Liver (tissue), 9 donors: ENCODE data around the gene EFNB1. TPM values are rescaled to one million over a fixed set of nuclear protein-coding genes. Genes with fewer than 3 reads are reported as not detected.

Source experiments
- DNase-seq: peaks from one replicate; pipeline ENCODE4 v3.0.0-alpha.2; 2017; ENCODE audit warnings: low spot score
- H3K27ac ChIP-seq, 2 donors: one replicate each; pipeline ENCODE4 v1.7.0; 2013; ENCODE audit warnings: inconsistent platforms in 2 of 2, low read length in 2 of 2, control low read depth in 1 of 2, low read depth in 1 of 2, mild to moderate bottlenecking in 1 of 2
- H3K27me3 ChIP-seq, 4 donors: one replicate each; pipeline versions ENCODE4 v1.6.1 to v1.7.0; 2013; ENCODE audit warnings: low read length in 3 of 4, inconsistent platforms in 1 of 4, mild to moderate bottlenecking in 1 of 4, moderate library complexity in 1 of 4; ENCODE audit not compliant: control insufficient read depth in 4 of 4, insufficient read depth in 4 of 4
- H3K36me3 ChIP-seq, 4 donors: one replicate each; pipeline versions ENCODE4 v1.6.1 to v1.7.0; 2013; ENCODE audit warnings: low read length in 3 of 4, mild to moderate bottlenecking in 3 of 4, low read depth in 1 of 4, moderate library complexity in 1 of 4; ENCODE audit not compliant: control insufficient read depth in 4 of 4, insufficient read depth in 3 of 4
- H3K4me1 ChIP-seq, 4 donors: one replicate each; pipeline versions ENCODE4 v1.6.1 to v1.7.0; 2013; ENCODE audit warnings: low read length in 3 of 4, mild to moderate bottlenecking in 3 of 4, moderate library complexity in 1 of 4; ENCODE audit not compliant: control insufficient read depth in 4 of 4, insufficient read depth in 4 of 4
- H3K4me3 ChIP-seq, 3 donors: one replicate each; pipeline versions ENCODE4 v1.6.1 to v1.7.0; 2013; ENCODE audit warnings: low read length in 3 of 3, control low read depth in 1 of 3, low read depth in 1 of 3, mild to moderate bottlenecking in 1 of 3
- H3K9ac ChIP-seq, 2 donors: one replicate each; pipeline ENCODE4 v1.7.0; 2013; ENCODE audit warnings: low read length in 2 of 2, mild to moderate bottlenecking in 2 of 2, moderate library complexity in 2 of 2, control low read depth in 1 of 2, low read depth in 1 of 2
- H3K9me3 ChIP-seq, 4 donors: one replicate each; pipeline versions ENCODE4 v1.6.1 to v1.7.0; 2013; ENCODE audit warnings: low read length in 3 of 4; ENCODE audit not compliant: control insufficient read depth in 4 of 4
- EGR1 ChIP-seq, 2 donors: IDR thresholded peaks; 2 replicates each; pipeline ENCODE4 v1.6.1; 2016 to 2018; ENCODE audit warnings: antibody characterized with exemption in 2 of 2, low read depth in 2 of 2
- FOXA1 ChIP-seq: IDR thresholded peaks from 2 replicates; pipeline ENCODE4 v1.6.1; 2016; ENCODE audit warnings: antibody characterized with exemption
- FOXA2 ChIP-seq: IDR thresholded peaks from 2 replicates; pipeline ENCODE4 v1.6.1; 2016; ENCODE audit warnings: antibody characterized with exemption
- GABPA ChIP-seq, 2 donors: IDR thresholded peaks in 1 of 2; conservative IDR thresholded peaks in 1 of 2; 2 replicates each; pipeline ENCODE4 v1.6.1; 2016; ENCODE audit warnings: antibody characterized with exemption in 2 of 2, mild to moderate bottlenecking in 1 of 2, moderate library complexity in 1 of 2
- HNF4A ChIP-seq, 2 donors: conservative IDR thresholded peaks; 2 replicates each; pipeline ENCODE4 v1.6.1; 2016; ENCODE audit warnings: antibody characterized with exemption in 2 of 2, mild to moderate bottlenecking in 2 of 2
- HNF4G ChIP-seq: IDR thresholded peaks from 2 replicates; pipeline ENCODE4 v1.6.1; 2016; ENCODE audit warnings: antibody characterized with exemption
- JUND ChIP-seq, 2 donors: IDR thresholded peaks; 2 replicates each; pipeline ENCODE4 v1.6.1; 2016; ENCODE audit warnings: antibody characterized with exemption in 2 of 2
- MAX ChIP-seq: IDR thresholded peaks from 2 replicates; pipeline ENCODE4 v1.6.1; 2016; ENCODE audit warnings: antibody characterized with exemption
- NR2F2 ChIP-seq: IDR thresholded peaks from 2 replicates; pipeline ENCODE4 v1.6.1; 2016; ENCODE audit warnings: antibody characterized with exemption
- RAD21 ChIP-seq, 2 donors: IDR thresholded peaks; 2 replicates each; pipeline ENCODE4 v1.6.1; 2016; ENCODE audit warnings: antibody characterized with exemption in 2 of 2, mild to moderate bottlenecking in 2 of 2
- RXRA ChIP-seq, 2 donors: IDR thresholded peaks; 2 replicates each; pipeline ENCODE4 v1.6.1; 2017 to 2018; ENCODE audit warnings: antibody characterized with exemption in 2 of 2, mild to moderate bottlenecking in 1 of 2
- SP1 ChIP-seq: IDR thresholded peaks from 2 replicates; pipeline ENCODE4 v1.6.1; 2018; ENCODE audit warnings: antibody characterized with exemption, mild to moderate bottlenecking
- YY1 ChIP-seq: IDR thresholded peaks from 2 replicates; pipeline ENCODE4 v1.6.1; 2016; ENCODE audit warnings: antibody characterized with exemption, mild to moderate bottlenecking
- WGBS: extraction: QIAGEN DNeasy Blood & Tissue Kit; methylation state at CpG from one replicate; pipeline ENCODE4 v1.1.7; 2013; 5-methylcytosine and 5-hydroxymethylcytosine counted together
- polyA plus RNA-seq, 2 donors: library from polyadenylated mRNA; stranded (reverse) in 1 of 2; unstranded in 1 of 2; fragments of 200-250 nt in 1 of 2; fragments of >200 nt in 1 of 2; fragmentation: Nextera tagmentation in 1 of 2; extraction: Ambion mirVana in 1 of 2; gene quantifications; one replicate each; pipeline versions ENCODE4 v1.2.1 to v1.2.3, GENCODE V29; 2013 to 2015
- total RNA-seq, 2 donors: library from RNA; depleted of rRNA; stranded (reverse); fragments of >200 nt; gene quantifications; one replicate each; pipeline ENCODE4 v1.2.3, GENCODE V29; 2014
- TF ChIP-seq, protein P1 (sequence below): fragments of 150-350 bp; IDR thresholded peaks from 2 replicates; pipeline ENCODE4 v1.5.1; 2017; ENCODE audit warnings: improper control_type of control experiment, low read depth, low read length; ENCODE audit not compliant: missing input control
- TF ChIP-seq, protein P2 (sequence below): IDR thresholded peaks from 2 replicates; pipeline ENCODE4 v1.6.1; 2016; ENCODE audit warnings: antibody characterized with exemption
- TF ChIP-seq, protein P3 (sequence below): IDR thresholded peaks from 2 replicates; pipeline ENCODE4 v1.6.1; 2016; ENCODE audit warnings: antibody characterized with exemption
- TF ChIP-seq, protein P4 (sequence below): IDR thresholded peaks from 2 replicates; pipeline ENCODE4 v1.6.1; 2016; ENCODE audit warnings: antibody characterized with exemption, mild to moderate bottlenecking
- donor health status: healthy.
- donor health status: healthy.
- donor health status: healthy.
- donor health status: healthy.
- donor health status: healthy.

Gene EFNB1
- total and polyA plus RNA-seq, 4 donors: 3.6 to 8.9 (median 8.1) TPM

DNA sequence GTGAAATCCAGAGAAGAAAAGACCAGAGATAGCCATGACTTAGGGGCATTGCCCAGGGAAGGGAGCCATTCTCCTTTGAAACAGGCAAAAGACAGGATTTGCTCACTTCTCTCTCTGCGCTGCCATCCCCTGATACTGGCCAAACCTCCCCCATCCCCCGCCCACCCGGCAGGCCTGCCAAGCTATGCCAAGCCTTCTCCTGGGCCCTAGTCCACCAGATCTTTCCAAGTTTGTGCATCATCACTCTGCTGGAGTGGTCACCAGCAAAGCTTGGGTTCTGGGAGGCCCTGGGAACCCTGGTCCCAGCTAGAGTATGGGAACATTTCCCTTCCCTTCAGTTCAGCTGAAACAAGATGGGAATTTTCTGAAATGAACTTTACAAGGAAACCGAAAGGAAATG is 18.4 kb downstream of the EFNB1 start:
- no peaks in the 10 kb centered on the region for H3K27me3 ChIP-seq
- no peak for DNase-seq

GRCh38 chrX:68848189-68848940 is 19.5 kb downstream of the EFNB1 start:
- WGBS: 78% methylated on average over 8 of the region's 8 CpGs
- no peaks in the 10 kb centered on the region for H3K27me3 ChIP-seq
- H3K9me3 ChIP-seq: no peaks in the 10 kb centered on the region
- no peak overlapping the region for H3K4me3 ChIP-seq
- H3K36me3 ChIP-seq: no peaks in the 10 kb centered on the region
- no peak for DNase-seq
- no peak overlapping the region for H3K27ac ChIP-seq
- peaks cover 0 to 11% (median 4%) of the 10 kb centered on the region in 4 donors for H3K4me1 ChIP-seq
- no peak overlapping the region for H3K9ac ChIP-seq
- TF ChIP-seq EGR1 (IDR thresholded peaks at IDR 0.05; ENCODE audit: low read depth in 2 of 2): no peak
- TF ChIP-seq YY1: no peak
- TF ChIP-seq RXRA (IDR thresholded peaks at IDR 0.05): no peak
- TF ChIP-seq GABPA (IDR thresholded peaks at IDR 0.05 in 1 of 2, conservative IDR thresholded peaks at IDR 0.05 in 1 of 2): no peak
- no peak for TF ChIP-seq HNF4G
- TF ChIP-seq RAD21 (IDR thresholded peaks at IDR 0.05): no peak
- no peak for TF ChIP-seq MAX
- TF ChIP-seq, protein P1, sequence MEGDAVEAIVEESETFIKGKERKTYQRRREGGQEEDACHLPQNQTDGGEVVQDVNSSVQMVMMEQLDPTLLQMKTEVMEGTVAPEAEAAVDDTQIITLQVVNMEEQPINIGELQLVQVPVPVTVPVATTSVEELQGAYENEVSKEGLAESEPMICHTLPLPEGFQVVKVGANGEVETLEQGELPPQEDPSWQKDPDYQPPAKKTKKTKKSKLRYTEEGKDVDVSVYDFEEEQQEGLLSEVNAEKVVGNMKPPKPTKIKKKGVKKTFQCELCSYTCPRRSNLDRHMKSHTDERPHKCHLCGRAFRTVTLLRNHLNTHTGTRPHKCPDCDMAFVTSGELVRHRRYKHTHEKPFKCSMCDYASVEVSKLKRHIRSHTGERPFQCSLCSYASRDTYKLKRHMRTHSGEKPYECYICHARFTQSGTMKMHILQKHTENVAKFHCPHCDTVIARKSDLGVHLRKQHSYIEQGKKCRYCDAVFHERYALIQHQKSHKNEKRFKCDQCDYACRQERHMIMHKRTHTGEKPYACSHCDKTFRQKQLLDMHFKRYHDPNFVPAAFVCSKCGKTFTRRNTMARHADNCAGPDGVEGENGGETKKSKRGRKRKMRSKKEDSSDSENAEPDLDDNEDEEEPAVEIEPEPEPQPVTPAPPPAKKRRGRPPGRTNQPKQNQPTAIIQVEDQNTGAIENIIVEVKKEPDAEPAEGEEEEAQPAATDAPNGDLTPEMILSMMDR: no peak
- TF ChIP-seq SP1: no peak
- no peak for TF ChIP-seq NR2F2
- TF ChIP-seq HNF4A (conservative IDR thresholded peaks at IDR 0.05): no peak
- TF ChIP-seq FOXA1: no peak
- TF ChIP-seq, protein P2, sequence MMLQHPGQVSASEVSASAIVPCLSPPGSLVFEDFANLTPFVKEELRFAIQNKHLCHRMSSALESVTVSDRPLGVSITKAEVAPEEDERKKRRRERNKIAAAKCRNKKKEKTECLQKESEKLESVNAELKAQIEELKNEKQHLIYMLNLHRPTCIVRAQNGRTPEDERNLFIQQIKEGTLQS: no peak
- no peak for TF ChIP-seq FOXA2
- no peak for TF ChIP-seq JUND (IDR thresholded peaks at IDR 0.05)
- TF ChIP-seq, protein P3, sequence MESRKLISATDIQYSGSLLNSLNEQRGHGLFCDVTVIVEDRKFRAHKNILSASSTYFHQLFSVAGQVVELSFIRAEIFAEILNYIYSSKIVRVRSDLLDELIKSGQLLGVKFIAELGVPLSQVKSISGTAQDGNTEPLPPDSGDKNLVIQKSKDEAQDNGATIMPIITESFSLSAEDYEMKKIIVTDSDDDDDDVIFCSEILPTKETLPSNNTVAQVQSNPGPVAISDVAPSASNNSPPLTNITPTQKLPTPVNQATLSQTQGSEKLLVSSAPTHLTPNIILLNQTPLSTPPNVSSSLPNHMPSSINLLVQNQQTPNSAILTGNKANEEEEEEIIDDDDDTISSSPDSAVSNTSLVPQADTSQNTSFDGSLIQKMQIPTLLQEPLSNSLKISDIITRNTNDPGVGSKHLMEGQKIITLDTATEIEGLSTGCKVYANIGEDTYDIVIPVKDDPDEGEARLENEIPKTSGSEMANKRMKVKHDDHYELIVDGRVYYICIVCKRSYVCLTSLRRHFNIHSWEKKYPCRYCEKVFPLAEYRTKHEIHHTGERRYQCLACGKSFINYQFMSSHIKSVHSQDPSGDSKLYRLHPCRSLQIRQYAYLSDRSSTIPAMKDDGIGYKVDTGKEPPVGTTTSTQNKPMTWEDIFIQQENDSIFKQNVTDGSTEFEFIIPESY: no peak

More for the DNA sequence above, 18.4 kb downstream of the EFNB1 start:
- no peaks in the 10 kb centered on the region for H3K36me3 ChIP-seq
- H3K9ac ChIP-seq: no peak overlapping the region
- no peak overlapping the region for H3K27ac ChIP-seq
- no peak for TF ChIP-seq YY1
- TF ChIP-seq, protein P3: no peak
- TF ChIP-seq, protein P4, sequence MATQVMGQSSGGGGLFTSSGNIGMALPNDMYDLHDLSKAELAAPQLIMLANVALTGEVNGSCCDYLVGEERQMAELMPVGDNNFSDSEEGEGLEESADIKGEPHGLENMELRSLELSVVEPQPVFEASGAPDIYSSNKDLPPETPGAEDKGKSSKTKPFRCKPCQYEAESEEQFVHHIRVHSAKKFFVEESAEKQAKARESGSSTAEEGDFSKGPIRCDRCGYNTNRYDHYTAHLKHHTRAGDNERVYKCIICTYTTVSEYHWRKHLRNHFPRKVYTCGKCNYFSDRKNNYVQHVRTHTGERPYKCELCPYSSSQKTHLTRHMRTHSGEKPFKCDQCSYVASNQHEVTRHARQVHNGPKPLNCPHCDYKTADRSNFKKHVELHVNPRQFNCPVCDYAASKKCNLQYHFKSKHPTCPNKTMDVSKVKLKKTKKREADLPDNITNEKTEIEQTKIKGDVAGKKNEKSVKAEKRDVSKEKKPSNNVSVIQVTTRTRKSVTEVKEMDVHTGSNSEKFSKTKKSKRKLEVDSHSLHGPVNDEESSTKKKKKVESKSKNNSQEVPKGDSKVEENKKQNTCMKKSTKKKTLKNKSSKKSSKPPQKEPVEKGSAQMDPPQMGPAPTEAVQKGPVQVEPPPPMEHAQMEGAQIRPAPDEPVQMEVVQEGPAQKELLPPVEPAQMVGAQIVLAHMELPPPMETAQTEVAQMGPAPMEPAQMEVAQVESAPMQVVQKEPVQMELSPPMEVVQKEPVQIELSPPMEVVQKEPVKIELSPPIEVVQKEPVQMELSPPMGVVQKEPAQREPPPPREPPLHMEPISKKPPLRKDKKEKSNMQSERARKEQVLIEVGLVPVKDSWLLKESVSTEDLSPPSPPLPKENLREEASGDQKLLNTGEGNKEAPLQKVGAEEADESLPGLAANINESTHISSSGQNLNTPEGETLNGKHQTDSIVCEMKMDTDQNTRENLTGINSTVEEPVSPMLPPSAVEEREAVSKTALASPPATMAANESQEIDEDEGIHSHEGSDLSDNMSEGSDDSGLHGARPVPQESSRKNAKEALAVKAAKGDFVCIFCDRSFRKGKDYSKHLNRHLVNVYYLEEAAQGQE: no peak
- no peak for TF ChIP-seq NR2F2
- TF ChIP-seq SP1: no peak
- no peak for TF ChIP-seq HNF4G
- no peaks in the 10 kb centered on the region for H3K9me3 ChIP-seq
- peaks cover 10 to 23% (median 15%) of the 10 kb centered on the region in 4 donors for H3K4me1 ChIP-seq
- no peak overlapping the region for H3K4me3 ChIP-seq
- 81% methylated on average over 4 of the region's 4 CpGs for WGBS
